IMR-90 (cell line): ENCODE measurements around the gene AKAP6. TPM values are rescaled to one million over a fixed set of nuclear protein-coding genes. Genes with fewer than 3 reads are reported as not detected.

Experiments
- ATAC-seq: fragments of 200-7000 bp; cut with Tn5 transposase; 2 replicates; pipeline ENCODE4 v1.9.1; 2020; ENCODE audit warnings: low read depth, mild to moderate bottlenecking, moderate library complexity
- BruUV-seq: library from RNA; stranded (reverse); fragments of 400-500 nt; replicated peaks from 2 replicates; lab custom pipeline; 2021; lab: Mats Ljungman, UMichigan
- CTCF ChIA-PET: fragments of 300-600 bp; formaldehyde crosslinking; extraction: SDS; loops from one replicate; lab custom pipeline; 2021; ENCODE audit warnings: antibody characterized with exemption; lab: Yijun Ruan, JAX
- POLR2A ChIA-PET: fragments of 300-600 bp; sonication (Branson Sonifier 250); formaldehyde crosslinking; loops from one replicate; lab custom pipeline; 2022; ENCODE audit warnings: antibody characterized with exemption; ENCODE audit not compliant: unreplicated experiment; lab: Charles Lee
- DNase-seq: peaks from one replicate; pipeline ENCODE4 v3.0.0; 2013
- H2AFZ ChIP-seq: replicated peaks from 2 replicates; pipeline ENCODE3; 2013; ENCODE audit warnings: low read length, mild to moderate bottlenecking; ENCODE audit not compliant: poor library complexity
- H2AK5ac ChIP-seq: 2 replicates; pipeline ENCODE4 v1.6.1; 2013; ENCODE audit warnings: low read depth, low read length, inconsistent platforms
- H2AK9ac ChIP-seq: replicated peaks from 2 replicates; pipeline ENCODE3; 2013; ENCODE audit warnings: mild to moderate bottlenecking, low read depth, low read length, moderate library complexity; ENCODE audit not compliant: poor library complexity
- H2BK120ac ChIP-seq: 2 replicates; pipeline ENCODE4 v1.6.1; 2013; ENCODE audit warnings: low read depth, low read length, inconsistent platforms
- H2BK15ac ChIP-seq: 3 replicates; pipeline ENCODE4 v1.6.1; 2013; ENCODE audit warnings: low read depth, low read length, inconsistent platforms
- H2BK20ac ChIP-seq: 2 replicates; pipeline ENCODE4 v1.6.1; 2013; ENCODE audit warnings: low read depth, mild to moderate bottlenecking, inconsistent platforms, low read length, moderate library complexity
- H2BK5ac ChIP-seq: 2 replicates; pipeline ENCODE4 v1.6.1; 2013; ENCODE audit warnings: mild to moderate bottlenecking, low read depth, low read length, inconsistent platforms; ENCODE audit not compliant: poor library complexity, severe bottlenecking
- H3K14ac ChIP-seq: replicated peaks from 2 replicates; pipeline ENCODE4 v1.6.1; 2013; ENCODE audit warnings: low read depth, low read length, inconsistent platforms
- H3K18ac ChIP-seq: 2 replicates; pipeline ENCODE4 v1.6.1; 2013; ENCODE audit warnings: low read depth, low read length, control low read depth
- H3K23ac ChIP-seq: 2 replicates; pipeline ENCODE4 v1.6.1; 2013; ENCODE audit warnings: low read depth, low read length, inconsistent platforms
- H3K27ac ChIP-seq: 2 replicates; pipeline ENCODE4 v1.5.1; 2013; ENCODE audit warnings: mild to moderate bottlenecking, control low read depth, low read length; ENCODE audit not compliant: insufficient read depth
- H3K27me3 ChIP-seq: 2 replicates; pipeline ENCODE4 v1.6.1; 2013; ENCODE audit warnings: low read length; ENCODE audit not compliant: control insufficient read depth, insufficient read depth
- H3K36me3 ChIP-seq: 2 replicates; pipeline ENCODE4 v1.6.1; 2013; ENCODE audit warnings: low read length, mixed read lengths; ENCODE audit not compliant: control insufficient read depth, insufficient read depth
- H3K4ac ChIP-seq: 2 replicates; pipeline ENCODE4 v1.6.1; 2013; ENCODE audit warnings: low read depth, low read length, inconsistent platforms
- H3K4me1 ChIP-seq: 2 replicates; pipeline ENCODE4 v1.6.1; 2013; ENCODE audit warnings: low read length, mixed read lengths; ENCODE audit not compliant: control insufficient read depth, insufficient read depth
- H3K4me2 ChIP-seq: 2 replicates; pipeline ENCODE4 v1.6.1; 2013; ENCODE audit warnings: low read depth, mild to moderate bottlenecking, control low read depth, low read length, moderate library complexity
- H3K4me3 ChIP-seq: 2 replicates; pipeline ENCODE4 v1.5.1; 2013; ENCODE audit warnings: low read depth, mild to moderate bottlenecking, control low read depth, low read length, moderate library complexity; ENCODE audit not compliant: insufficient read depth
- H3K56ac ChIP-seq: 2 replicates; pipeline ENCODE4 v1.6.1; 2013; ENCODE audit warnings: low read length, inconsistent platforms; ENCODE audit not compliant: insufficient read depth; ENCODE audit errors: extremely low read depth
- H3K79me1 ChIP-seq, 2 experiments: 2 replicates each; pipeline ENCODE4 v1.6.1; 2013; ENCODE audit warnings: low read length in 2 of 2, inconsistent platforms in 1 of 2, low read depth in 1 of 2
- H3K9ac ChIP-seq: 2 replicates; pipeline ENCODE4 v1.6.1; 2013; ENCODE audit warnings: low read depth, low read length, control low read depth
- H3K9me1 ChIP-seq: 2 replicates; pipeline ENCODE4 v1.6.1; 2013; ENCODE audit warnings: low read length, inconsistent platforms; ENCODE audit not compliant: insufficient read depth
- H3K9me3 ChIP-seq: 2 replicates; pipeline ENCODE4 v1.6.1; 2013; ENCODE audit warnings: low read length; ENCODE audit not compliant: control insufficient read depth, insufficient read depth
- H4K20me1 ChIP-seq: 2 replicates; pipeline ENCODE4 v1.6.1; 2013; ENCODE audit warnings: low read length, inconsistent platforms; ENCODE audit not compliant: insufficient read depth
- H4K5ac ChIP-seq: 2 replicates; pipeline ENCODE4 v1.6.1; 2013; ENCODE audit warnings: mild to moderate bottlenecking, low read depth, low read length, control low read depth
- H4K8ac ChIP-seq, 2 experiments: 2 replicates each; pipeline ENCODE4 v1.6.1; 2013; ENCODE audit warnings: low read depth in 2 of 2, low read length in 2 of 2, control low read depth in 1 of 2, inconsistent platforms in 1 of 2
- H4K91ac ChIP-seq: 2 replicates; pipeline ENCODE4 v1.6.1; 2013; ENCODE audit warnings: low read depth, low read length, inconsistent platforms; ENCODE audit not compliant: insufficient read depth
- CHD1 ChIP-seq: IDR thresholded peaks from 2 replicates; pipeline ENCODE4 v1.6.1; 2012; ENCODE audit warnings: low read depth, low read length, improper control_type of control experiment
- MAFK ChIP-seq: IDR thresholded peaks from 2 replicates; pipeline ENCODE4 v1.6.1; 2012; ENCODE audit warnings: low read depth, low read length, improper control_type of control experiment
- RCOR1 ChIP-seq: IDR thresholded peaks from 2 replicates; pipeline ENCODE4 v1.6.1; 2012; ENCODE audit warnings: mild to moderate bottlenecking, low read length, improper control_type of control experiment; ENCODE audit not compliant: insufficient replicate concordance
- whole genome bisulfite sequencing, 2 experiments: methylation state at CpG; one replicate each; pipeline versions ENCODE4 v1.1.5 to v1.1.7; 2013; ENCODE audit warnings: missing lambda C conversion rate in 2 of 2; ENCODE audit not compliant: insufficient read length in 1 of 2; ENCODE audit errors: extremely low coverage in 2 of 2; 5-methylcytosine and 5-hydroxymethylcytosine counted together
- dilution Hi-C: fragments of 300-500 bp; cut with HindIII; formaldehyde crosslinking; loops from one replicate; pipeline ENCODE4 v1.14.3; 2018; ENCODE audit warnings: low sequenced_read_pairs; ENCODE audit not compliant: unreplicated experiment
- in situ Hi-C: fragments of 300-500 bp; cut with MboI; formaldehyde crosslinking; loops from 3 replicates; pipeline ENCODE4 v1.14.3; 2019; ENCODE audit warnings: low sequenced_read_pairs, inconsistent platforms, mixed read lengths
- intact Hi-C: fragments of 100-400 bp; cut with micrococcal nuclease; formaldehyde crosslinking; loops from 2 replicates; pipeline ENCODE4 v1.10.0; 2022
- polyA plus RNA-seq, 3 experiments: library from polyadenylated mRNA; depleted of rRNA; stranded (reverse); fragments of >200 nt; gene quantifications; 2 replicates each; pipeline ENCODE4 v1.2.3, GENCODE V29; 2012; ENCODE audit warnings: low replicate concordance in 1 of 3
- total RNA-seq: library from RNA; depleted of rRNA; stranded (reverse); fragments of >200 nt; gene quantifications from 2 replicates; pipeline ENCODE4 v1.2.3, GENCODE V29; 2012

AKAP6 gene
- total and polyA plus RNA-seq, 2 of the 4 experiments (the other 2 are of a cell fraction) = 0.22 to 1.6 TPM

GRCh38 chr14:32419429-32419828 is 90.3 kb downstream of the AKAP6 start:
- Histone ChIP-seq H2BK5ac (no peak overlapping the region), H2BK15ac (no peak overlapping the region), H3K27me3 (no peaks in the 10 kb centered on the region), H3K56ac (no peak overlapping the region), H4K20me1 (no peaks in the 10 kb centered on the region), H3K4me2 (no peak overlapping the region), H3K36me3 (no peaks in the 10 kb centered on the region), H3K4me3 (no peak overlapping the region), H4K8ac (no peak overlapping the region), H3K4me1 (peaks cover 3% of the 10 kb centered on the region), H3K9me1 (peaks cover 3% of the 10 kb centered on the region; the same call in 1 of the 2 replicates), H2AK5ac (no peak overlapping the region), H2AFZ (no peak overlapping the region), H3K23ac (no peak overlapping the region), H3K4ac (no peak overlapping the region), H3K27ac (no peak overlapping the region), H2AK9ac (no peak overlapping the region), H4K91ac (no peak overlapping the region), H3K18ac (no peak overlapping the region), H3K9ac (no peak overlapping the region), H3K9me3 (0 out of 2 replicates have a peak, but pooled peaks cover 2% of the 10 kb centered on the region), H4K5ac (no peak overlapping the region), H2BK120ac (no peak overlapping the region), H3K14ac (no peak overlapping the region), H3K79me1 (no peaks in the 10 kb centered on the region), H2BK20ac (no peak overlapping the region)
- DNase-seq (no peak), ATAC-seq (no peak)
- no CpG with 5 or more reads among the region's 1 CpG for WGBS, 2 experiments
- dilution Hi-C loops = no loop called here
- in situ Hi-C loops = no loop called here
- ChIA-PET POLR2A (no interaction called here), CTCF (no interaction called here)
- no TSS peak for BruUV-seq
- TF ChIP-seq CHD1 (no peak), MAFK (no peak), RCOR1 (no peak)
- intact Hi-C loops = no loop called here
